Keratinocyte (primary cell): Measurements from ENCODE around the gene AK1. TPM values are rescaled to one million over a fixed set of nuclear protein-coding genes. Genes with fewer than 3 reads are reported as not detected.

ENCODE experiments used
- DNase-seq: peaks from one replicate; pipeline ENCODE4 v3.0.0-alpha.2; 2011; ENCODE audit warnings: low read depth, missing footprints, low spot score
- FAIRE-seq: peaks from 2 replicates; lab custom pipeline; 2011; peaks lifted over from hg19 to GRCh38; lab: Jason Lieb, UNC
- H2AFZ ChIP-seq: 2 replicates; pipeline ENCODE4 v1.6.0; 2012; ENCODE audit warnings: low read length, control low read depth, inconsistent platforms; ENCODE audit not compliant: control insufficient read depth
- H3K27ac ChIP-seq: 2 replicates; pipeline ENCODE4 v1.5.1; 2011; ENCODE audit warnings: low read length; ENCODE audit not compliant: control insufficient read depth, insufficient read depth
- H3K27me3 ChIP-seq: 3 replicates; pipeline ENCODE4 v1.6.0; 2011; ENCODE audit warnings: low read length; ENCODE audit not compliant: control insufficient read depth, insufficient read depth; ENCODE audit errors: extremely low read depth
- H3K36me3 ChIP-seq, 2 experiments: 2 replicates in 1 of 2; 3 replicates in 1 of 2; pipeline ENCODE4 v1.5.1; 2011; ENCODE audit warnings: low read length in 2 of 2, mild to moderate bottlenecking in 1 of 2; ENCODE audit not compliant: control insufficient read depth in 2 of 2, insufficient read depth in 2 of 2; ENCODE audit errors: extremely low read depth in 1 of 2
- H3K4me1 ChIP-seq: 3 replicates; pipeline ENCODE4 v1.5.1; 2011; ENCODE audit warnings: low read length; ENCODE audit not compliant: control insufficient read depth, insufficient read depth; ENCODE audit errors: extremely low read depth
- H3K4me2 ChIP-seq: 3 replicates; pipeline ENCODE4 v1.6.0; 2011; ENCODE audit warnings: low read depth, low read length; ENCODE audit not compliant: control insufficient read depth, insufficient read depth; ENCODE audit errors: extremely low read depth
- H3K4me3 ChIP-seq, 3 experiments: fragments of 200-600 bp in 1 of 3; sonication (generic) in 1 of 3; 2 replicates in 2 of 3; 3 replicates in 1 of 3; pipeline ENCODE4 v1.5.1; 2011 to 2016; ENCODE audit warnings: low read length in 3 of 3, mild to moderate bottlenecking in 3 of 3, control low read depth in 2 of 3, inconsistent platforms in 1 of 3, low read depth in 1 of 3, mixed read lengths in 1 of 3, mixed run types in 1 of 3, moderate library complexity in 1 of 3; ENCODE audit not compliant: control insufficient read depth in 2 of 3, insufficient read depth in 2 of 3; ENCODE audit errors: extremely low read depth in 1 of 3
- H3K79me2 ChIP-seq: 2 replicates; pipeline ENCODE4 v1.6.0; 2012; ENCODE audit warnings: low read length; ENCODE audit not compliant: control insufficient read depth, insufficient read depth
- H3K9ac ChIP-seq: 3 replicates; pipeline ENCODE4 v1.6.0; 2011; ENCODE audit warnings: low read length; ENCODE audit not compliant: control insufficient read depth, insufficient read depth; ENCODE audit errors: extremely low read depth
- H3K9me1 ChIP-seq: 3 replicates; pipeline ENCODE4 v1.6.0; 2011; ENCODE audit warnings: low read length; ENCODE audit not compliant: control insufficient read depth, insufficient read depth; ENCODE audit errors: extremely low read depth
- H3K9me3 ChIP-seq: 2 replicates; pipeline ENCODE4 v1.5.1; 2012; ENCODE audit warnings: low read depth, low read length; ENCODE audit not compliant: control insufficient read depth
- H4K20me1 ChIP-seq: 3 replicates; pipeline ENCODE4 v1.6.0; 2011; ENCODE audit warnings: low read length; ENCODE audit not compliant: control insufficient read depth, insufficient read depth; ENCODE audit errors: extremely low read depth
- CTCF ChIP-seq, 3 experiments: IDR thresholded peaks in 1 of 3; conservative IDR thresholded peaks in 1 of 3; optimal IDR thresholded peaks in 1 of 3; 2 replicates in 2 of 3; 3 replicates in 1 of 3; pipeline versions ENCODE3 to v1.5.1; 2011; ENCODE audit warnings: low read length in 3 of 3, mild to moderate bottlenecking in 3 of 3, moderate library complexity in 2 of 3, control low read depth in 1 of 3, inconsistent platforms in 1 of 3; ENCODE audit not compliant: insufficient read depth in 2 of 3; ENCODE audit errors: extremely low read depth in 1 of 3
- EZH2 ChIP-seq: IDR thresholded peaks from one replicate; pipeline ENCODE4 v1.6.1; 2012; ENCODE audit warnings: inconsistent platforms, mild to moderate bottlenecking, low read length, moderate library complexity
- dilution Hi-C: fragments of 300-500 bp; cut with MboI; formaldehyde crosslinking; loops from one replicate; pipeline ENCODE4 v1.7.0; 2020; ENCODE audit warnings: low sequenced_read_pairs; ENCODE audit not compliant: extremely low pct_ligation_motif_present
- polyA plus RNA-seq, 5 experiments: library from polyadenylated mRNA; depleted of rRNA in 3 of 5; stranded (reverse) in 3 of 5; stranded (forward) in 1 of 5; unstranded in 1 of 5; fragments of >200 nt; gene quantifications; 1 replicate in 1 of 5; 2 replicates in 3 of 5; 3 replicates in 1 of 5; pipeline versions ENCODE4 v1.2.1 to v1.2.3, GENCODE V29; 2011 to 2012; ENCODE audit warnings: missing spikeins in 2 of 5, low read depth in 1 of 5, low replicate concordance in 1 of 5

Gene AK1
- polyA plus RNA-seq, 1 donor (not counting 4 experiments of a cell fraction or from before 2014, with no cell fraction given), result 40.2 TPM

- Histone ChIP-seq H3K4me3 (no peak overlapping the region), H3K9me3 (no peaks in the 10 kb centered on the region), H3K9me1 (no peaks in the 10 kb centered on the region), H2AFZ (no peak overlapping the region), H3K27ac (no peak overlapping the region), H3K4me2 (no peak overlapping the region), H3K9ac (no peak overlapping the region), H3K79me2 (peaks cover 2% of the 10 kb centered on the region), H3K4me1 (peaks cover 24% of the 10 kb centered on the region), H3K27me3 (no peaks in the 10 kb centered on the region), H4K20me1 (no peaks in the 10 kb centered on the region), H3K36me3 (peaks cover 0 to 7% of the 10 kb centered on the region in 2 experiments)
- DNase-seq (no peak), FAIRE-seq (no peak)
- dilution Hi-C loops, result no loop called here
- TF ChIP-seq CTCF (optimal IDR thresholded peaks at IDR 0.05 in 1 of 3, IDR thresholded peaks at IDR 0.05 in 1 of 3, conservative IDR thresholded peaks at IDR 0.05 in 1 of 3; ENCODE audit: extremely low read depth in 1 of 3, insufficient read depth in 2 of 3, low read length in 3 of 3) (no peak), EZH2 (no peak)
These were observed 2.0 kb downstream of the AK1 start for GRCh38 chr9:127875306-127875966.

- Histone ChIP-seq H3K27me3 (no peaks in the 10 kb centered on the region), H3K9ac (peak overlapping the region; percentile 38), H3K79me2 (peaks cover 2% of the 10 kb centered on the region), H3K4me1 (peaks cover 24% of the 10 kb centered on the region), H3K9me1 (no peaks in the 10 kb centered on the region), H4K20me1 (no peaks in the 10 kb centered on the region), H3K4me2 (peak overlapping the region; percentile 37), H3K27ac (peak overlapping the region; percentile 44), H2AFZ (no peak overlapping the region), H3K36me3 (peaks cover 0 to 7% of the 10 kb centered on the region in 2 experiments), H3K4me3 (peak overlapping the region in 1 of 3 experiments; percentile 11), H3K9me3 (no peaks in the 10 kb centered on the region)
- DNase-seq (peak; percentile 17), FAIRE-seq (peak; percentile 87)
- TF ChIP-seq EZH2, result no peak
- no peak for TF ChIP-seq CTCF (optimal IDR thresholded peaks at IDR 0.05 in 1 of 3, IDR thresholded peaks at IDR 0.05 in 1 of 3, conservative IDR thresholded peaks at IDR 0.05 in 1 of 3; ENCODE audit: extremely low read depth in 1 of 3, insufficient read depth in 2 of 3, low read length in 3 of 3)
- dilution Hi-C loops, result no loop called here
These were observed 2.9 kb downstream of the AK1 start for GRCh38 chr9:127874301-127875221.
